Measurements from ENCODE around the gene CDHR3.

CDHR3 gene

DNA sequence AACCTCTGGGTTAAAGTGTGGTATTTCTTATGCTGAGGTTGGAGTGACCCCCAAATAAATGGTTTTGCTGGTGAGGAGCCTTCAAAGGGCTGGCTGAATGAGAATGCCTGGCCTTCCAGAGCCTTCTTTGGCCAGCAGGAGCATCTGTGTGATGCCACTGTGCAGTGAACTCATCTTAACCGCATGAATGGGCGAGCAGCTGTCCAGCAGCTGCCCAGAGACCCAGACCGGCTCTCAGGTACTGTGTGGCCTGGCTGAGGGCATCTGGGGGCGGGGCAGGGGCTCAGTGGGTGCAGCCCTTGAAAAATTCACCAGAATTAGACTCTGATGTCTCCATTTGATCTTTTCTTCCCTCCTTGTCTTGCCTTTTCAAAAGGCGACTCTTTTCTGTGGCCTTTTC, 90.0 kb downstream of the CDHR3 start:
- TF ChIP-seq, protein P1, sequence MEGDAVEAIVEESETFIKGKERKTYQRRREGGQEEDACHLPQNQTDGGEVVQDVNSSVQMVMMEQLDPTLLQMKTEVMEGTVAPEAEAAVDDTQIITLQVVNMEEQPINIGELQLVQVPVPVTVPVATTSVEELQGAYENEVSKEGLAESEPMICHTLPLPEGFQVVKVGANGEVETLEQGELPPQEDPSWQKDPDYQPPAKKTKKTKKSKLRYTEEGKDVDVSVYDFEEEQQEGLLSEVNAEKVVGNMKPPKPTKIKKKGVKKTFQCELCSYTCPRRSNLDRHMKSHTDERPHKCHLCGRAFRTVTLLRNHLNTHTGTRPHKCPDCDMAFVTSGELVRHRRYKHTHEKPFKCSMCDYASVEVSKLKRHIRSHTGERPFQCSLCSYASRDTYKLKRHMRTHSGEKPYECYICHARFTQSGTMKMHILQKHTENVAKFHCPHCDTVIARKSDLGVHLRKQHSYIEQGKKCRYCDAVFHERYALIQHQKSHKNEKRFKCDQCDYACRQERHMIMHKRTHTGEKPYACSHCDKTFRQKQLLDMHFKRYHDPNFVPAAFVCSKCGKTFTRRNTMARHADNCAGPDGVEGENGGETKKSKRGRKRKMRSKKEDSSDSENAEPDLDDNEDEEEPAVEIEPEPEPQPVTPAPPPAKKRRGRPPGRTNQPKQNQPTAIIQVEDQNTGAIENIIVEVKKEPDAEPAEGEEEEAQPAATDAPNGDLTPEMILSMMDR (IDR thresholded peaks at IDR 0.05; ENCODE audit: low read depth, low read length, missing control alignments) = no peak
- no peak overlapping the region for H3K4me3 ChIP-seq (ENCODE audit: low read depth, low read length)
- DNase-seq (ENCODE audit: low read depth) = no peak

DNA sequence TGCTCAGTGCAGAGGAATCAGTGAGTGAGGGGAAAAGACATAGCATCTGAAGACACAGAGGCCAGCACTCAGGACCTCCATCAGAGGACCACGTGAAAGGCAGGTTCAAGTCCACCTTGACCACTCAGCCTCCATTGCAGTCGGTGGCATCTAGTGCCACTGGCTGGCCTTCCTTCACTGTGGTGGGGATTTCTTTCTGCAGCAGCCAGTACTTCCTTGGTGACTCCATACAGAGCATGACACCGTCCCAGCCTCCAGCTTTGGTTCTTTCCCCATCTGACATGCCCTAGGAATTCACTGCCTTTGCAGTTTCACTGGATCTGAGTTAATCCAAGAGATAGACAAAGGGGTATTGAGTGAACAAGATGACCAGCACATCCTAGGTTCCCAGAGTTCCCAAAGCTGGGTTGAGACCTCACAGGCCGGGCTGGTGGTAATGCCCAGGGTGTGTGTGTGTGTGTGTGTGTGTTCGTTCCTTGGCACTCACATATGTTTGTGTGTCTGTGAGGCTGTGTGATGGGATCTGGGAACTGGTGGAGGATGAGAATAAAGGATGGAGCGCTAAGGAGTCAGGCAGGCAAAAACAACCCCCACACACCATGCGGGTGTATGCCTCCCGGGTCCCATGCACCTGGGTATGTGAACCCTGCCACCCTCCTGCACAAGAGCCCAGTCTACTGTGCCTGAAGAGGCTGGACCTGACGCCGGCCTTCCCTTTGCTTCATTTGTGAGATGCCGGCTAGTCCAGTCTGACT, 91.3 kb downstream of the CDHR3 start:
- no peak overlapping the region for H3K4me3 ChIP-seq (ENCODE audit: low read depth, low read length)
- TF ChIP-seq, protein P1 (IDR thresholded peaks at IDR 0.05; ENCODE audit: low read depth, low read length, missing control alignments) = no peak
- no peak for DNase-seq (ENCODE audit: low read depth)

DNA sequence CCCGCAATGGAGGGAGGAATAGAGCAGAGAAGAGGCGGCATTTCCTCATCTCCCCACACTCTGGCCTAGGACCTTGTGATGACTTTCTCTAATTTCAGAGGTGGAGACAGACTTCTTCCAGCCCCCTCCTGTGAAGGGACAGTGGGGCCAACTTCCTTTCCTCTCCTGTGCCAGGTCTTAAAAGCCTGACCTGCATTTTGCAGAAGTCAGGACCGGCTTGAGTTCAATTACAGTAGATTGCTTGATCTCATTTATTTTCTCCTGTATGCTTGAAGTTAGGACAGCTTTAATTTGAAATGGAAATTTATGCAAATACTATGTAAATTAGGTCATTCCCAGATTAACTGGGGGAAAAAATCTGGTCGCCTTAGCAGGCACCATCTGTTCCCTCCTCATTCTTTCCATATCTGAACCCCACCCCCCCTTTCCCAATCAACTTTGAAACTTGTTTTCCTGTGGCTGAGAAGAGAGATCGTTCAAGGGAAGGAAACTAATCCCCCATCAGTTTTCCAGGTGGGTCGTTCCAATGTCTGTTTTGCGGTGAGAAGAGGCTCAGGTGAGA, 92.0 kb downstream of the CDHR3 start:
- no peak overlapping the region for H3K4me3 ChIP-seq (ENCODE audit: low read depth, low read length)
- DNase-seq (ENCODE audit: low read depth) = no peak
- TF ChIP-seq, protein P1 (IDR thresholded peaks at IDR 0.05; ENCODE audit: low read depth, low read length, missing control alignments) = no peak

DNA sequence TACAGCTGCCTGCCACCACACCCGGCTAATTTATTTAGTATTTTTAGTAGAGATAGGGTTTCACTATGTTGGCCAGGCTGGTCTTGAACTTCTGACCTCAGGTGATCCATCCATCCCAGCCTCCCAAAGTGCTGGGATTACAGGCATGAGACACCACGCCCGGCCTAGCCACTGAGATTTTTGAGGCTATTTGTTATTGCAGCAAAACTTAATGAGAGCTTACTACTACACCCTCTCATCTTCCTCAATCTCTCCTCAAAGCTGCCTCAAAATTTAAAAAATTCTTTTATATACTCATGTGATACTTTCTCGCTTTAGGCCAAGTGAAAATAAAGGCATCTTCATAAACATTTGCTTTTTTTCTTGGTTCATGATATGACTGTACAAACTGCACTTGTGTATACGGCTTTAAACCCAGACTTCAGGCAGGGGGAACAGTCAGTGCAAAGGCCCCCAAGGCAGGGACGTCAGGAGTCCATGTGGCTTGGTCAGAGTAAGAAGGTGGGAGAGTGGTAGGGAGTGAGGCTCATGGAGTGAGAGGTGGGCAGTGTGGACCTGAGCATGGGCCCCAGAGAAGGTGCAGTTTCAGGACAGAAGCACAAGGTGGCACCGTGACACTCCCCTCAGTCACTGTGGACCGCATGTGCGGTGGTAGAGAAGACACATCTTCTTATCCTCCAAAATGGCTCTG, 93.6 kb downstream of the CDHR3 start:
- TF ChIP-seq, protein P1 (IDR thresholded peaks at IDR 0.05; ENCODE audit: low read depth, low read length, missing control alignments) = peak; percentile 96
- H3K4me3 ChIP-seq (ENCODE audit: low read depth, low read length) = no peak overlapping the region; the same call in 1 of the 2 replicates

DNA sequence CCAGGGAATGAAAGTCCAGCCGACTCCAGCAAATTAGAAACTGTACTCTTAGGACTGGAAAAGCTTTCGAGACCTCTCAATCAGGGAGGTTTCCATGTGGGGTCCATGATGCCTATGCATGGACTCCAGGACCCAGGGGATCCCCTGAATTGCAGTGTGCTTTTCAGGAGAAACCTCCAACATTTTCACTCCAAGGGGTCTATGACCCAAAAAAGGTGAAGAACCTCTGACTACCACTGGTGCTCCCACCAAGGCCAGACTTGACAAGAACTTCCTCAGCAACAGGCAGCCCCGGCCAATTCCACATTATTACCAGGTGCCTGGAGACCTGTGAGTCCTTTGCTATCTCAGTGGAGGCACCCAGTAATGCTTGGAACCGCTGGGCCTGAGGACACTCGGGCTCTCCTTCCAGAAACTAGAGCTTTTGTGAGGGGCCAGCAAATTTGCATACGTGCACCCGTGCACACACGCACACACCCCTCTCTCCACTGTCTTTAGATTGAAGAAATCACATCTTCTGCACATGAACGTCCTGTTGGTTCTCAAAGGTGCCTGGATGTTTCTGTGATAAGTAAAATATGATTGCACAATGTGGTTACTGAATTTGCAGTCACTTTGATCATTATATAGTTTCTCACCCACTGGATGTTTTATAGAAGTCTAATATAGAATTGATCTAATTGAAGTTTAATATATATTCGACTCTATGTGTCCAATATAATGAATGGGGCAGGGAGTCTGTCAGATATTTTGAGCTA, 94.3 kb downstream of the CDHR3 start:
- TF ChIP-seq, protein P1 (IDR thresholded peaks at IDR 0.05; ENCODE audit: low read depth, low read length, missing control alignments) = no peak
- no peak for DNase-seq (ENCODE audit: low read depth)
- H3K4me3 ChIP-seq (ENCODE audit: low read depth, low read length) = peak overlapping the region; percentile 13

More for the DNA sequence above, 93.6 kb downstream of the CDHR3 start:
- DNase-seq (ENCODE audit: low read depth) = no peak

DNA sequence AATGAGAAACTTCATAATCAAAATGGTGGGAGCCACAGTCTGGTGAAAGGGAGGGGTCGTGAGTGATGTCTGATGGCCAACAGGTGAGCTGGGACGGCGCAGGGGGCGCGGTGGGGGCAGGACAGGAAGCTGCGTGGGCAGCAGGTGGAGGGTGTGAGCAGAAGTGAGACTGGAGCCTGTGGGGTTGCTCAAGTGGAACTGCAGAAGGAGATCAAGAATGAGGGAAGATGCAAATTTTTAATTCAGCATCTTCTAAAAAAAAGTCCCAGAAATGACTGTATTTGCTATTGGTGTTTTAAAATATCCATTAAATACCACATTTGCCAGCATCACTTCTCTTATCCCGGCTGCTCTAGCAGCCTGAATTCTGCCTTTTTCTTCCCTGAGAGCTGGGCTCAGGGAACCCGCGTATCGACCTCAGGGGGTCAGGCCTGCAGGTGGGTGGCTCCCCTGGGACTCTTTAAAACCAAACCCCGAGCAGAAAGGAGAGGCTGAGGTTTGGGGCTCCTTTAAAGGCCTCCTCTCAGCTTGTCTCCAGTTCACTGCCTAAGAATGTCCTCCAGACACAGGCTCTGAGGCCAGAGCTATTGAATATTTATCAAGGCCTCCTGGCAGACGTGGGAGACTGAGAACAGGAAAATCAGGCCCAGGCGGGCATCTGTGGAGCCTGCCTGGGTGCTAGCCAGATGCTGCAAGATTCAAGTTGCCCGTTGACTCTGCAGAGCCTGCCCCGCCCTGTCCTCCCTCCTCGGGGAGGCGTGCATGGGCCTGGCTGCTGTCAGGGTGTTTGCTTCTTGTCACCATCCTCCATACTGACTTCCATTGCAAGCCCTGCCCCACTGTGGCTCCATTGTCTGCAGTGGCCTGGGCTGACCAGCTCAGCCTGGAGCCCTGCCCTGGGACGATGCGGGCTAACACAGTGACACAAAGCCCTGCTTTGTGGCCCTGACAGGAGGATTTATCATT, 95.2 kb downstream of the CDHR3 start:
- peak; percentile 87 for DNase-seq (ENCODE audit: low read depth)
- TF ChIP-seq, protein P1 (IDR thresholded peaks at IDR 0.05; ENCODE audit: low read depth, low read length, missing control alignments) = no peak
- H3K4me3 ChIP-seq (ENCODE audit: low read depth, low read length) = no peak overlapping the region; the same call in 1 of the 2 replicates
